Transverse colon (tissue), 4 donors: ENCODE measurements around the gene C1GALT1C1. TPM values are rescaled to one million over a fixed set of nuclear protein-coding genes. Genes with fewer than 3 reads are reported as not detected.

ENCODE experiments used
- DNase-seq: peaks from one replicate; pipeline ENCODE4 v3.0.0-alpha.2; 2019
- H3K27ac ChIP-seq, 4 donors: fragments of 200-600 bp; sonication (generic); 2 replicates each; pipeline ENCODE4 v1.5.1; 2016 to 2018; ENCODE audit warnings: inconsistent platforms in 4 of 4
- H3K27me3 ChIP-seq: fragments of 200-600 bp; sonication (generic); 2 replicates; pipeline ENCODE4 v1.5.1; 2017; ENCODE audit warnings: inconsistent platforms
- H3K36me3 ChIP-seq, 4 donors: fragments of 200-600 bp; sonication (generic); 2 replicates each; pipeline ENCODE4 v1.5.1; 2017 to 2019; ENCODE audit warnings: inconsistent platforms in 4 of 4
- H3K4me1 ChIP-seq, 4 donors: fragments of 200-600 bp; sonication (generic); 2 replicates each; pipeline ENCODE4 v1.5.1; 2017 to 2020; ENCODE audit warnings: inconsistent platforms in 4 of 4
- H3K4me3 ChIP-seq, 4 donors: fragments of 200-600 bp; sonication (generic); 1 replicate in 1 of 4; 2 replicates in 3 of 4; pipeline versions ENCODE4 v1.5.1 to v1.6.1; 2017 to 2019; ENCODE audit warnings: inconsistent platforms in 4 of 4
- H3K9me3 ChIP-seq, 2 donors: fragments of 200-600 bp; sonication (generic); 2 replicates each; pipeline ENCODE4 v1.5.1; 2017 to 2019; ENCODE audit warnings: inconsistent platforms in 2 of 2
- EP300 ChIP-seq: sonication (generic); formaldehyde crosslinking; IDR thresholded peaks from one replicate; pipeline ENCODE4 v1.6.1; 2017; ENCODE audit warnings: antibody characterized with exemption, low read depth
- POLR2A ChIP-seq: fragments of 450-650 bp; IDR thresholded peaks from one replicate; pipeline ENCODE4 v1.6.1; 2016; ENCODE audit warnings: antibody characterized with exemption, mild to moderate bottlenecking, moderate library complexity
- POLR2AphosphoS5 ChIP-seq, 3 donors: sonication (generic); formaldehyde crosslinking; IDR thresholded peaks; one replicate each; pipeline ENCODE4 v1.6.1; 2016; ENCODE audit warnings: antibody characterized with exemption in 3 of 3
- WGBS, 2 donors: methylation state at CpG; one replicate each; pipeline ENCODE4 v1.1.5; 2018; ENCODE audit warnings: low coverage in 1 of 2; 5-methylcytosine and 5-hydroxymethylcytosine counted together
- in situ Hi-C, 4 donors: fragments of 200-750 bp; cut with MboI; loops; one replicate each; pipeline versions ENCODE4 v1.15.0 to v1.15.1; 2017; ENCODE audit warnings: low sequenced_read_pairs in 3 of 4, low pct_ligation_motif_present in 1 of 4, low pct_unique_long_range_greater_than_20kb in 1 of 4
- intact Hi-C: fragments of 100-400 bp; cut with DNase I; formaldehyde crosslinking; loops from one replicate; pipeline ENCODE4 v1.15.1; 2023; ENCODE audit warnings: low total_unique reads
- total RNA-seq, 4 donors: library from RNA; depleted of rRNA; stranded (reverse); fragments of >200 nt; gene quantifications; one replicate each; pipeline ENCODE4 v1.1.0, GENCODE V29; 2016
- TF ChIP-seq, protein P1 (sequence below), 5 experiments: fragments of 200-600 bp in 3 of 5; fragments of 450-650 bp in 2 of 5; sonication (generic) in 3 of 5; IDR thresholded peaks; 1 replicate in 2 of 5; 2 replicates in 3 of 5; pipeline ENCODE4 v1.5.1; 2016 to 2017; ENCODE audit warnings: antibody characterized with exemption in 5 of 5, inconsistent platforms in 3 of 5, mild to moderate bottlenecking in 2 of 5, moderate library complexity in 1 of 5

Gene C1GALT1C1
- total RNA-seq, 4 donors from 2014 or later: 3.6 to 34.6 (median 18.5) TPM

DNA sequence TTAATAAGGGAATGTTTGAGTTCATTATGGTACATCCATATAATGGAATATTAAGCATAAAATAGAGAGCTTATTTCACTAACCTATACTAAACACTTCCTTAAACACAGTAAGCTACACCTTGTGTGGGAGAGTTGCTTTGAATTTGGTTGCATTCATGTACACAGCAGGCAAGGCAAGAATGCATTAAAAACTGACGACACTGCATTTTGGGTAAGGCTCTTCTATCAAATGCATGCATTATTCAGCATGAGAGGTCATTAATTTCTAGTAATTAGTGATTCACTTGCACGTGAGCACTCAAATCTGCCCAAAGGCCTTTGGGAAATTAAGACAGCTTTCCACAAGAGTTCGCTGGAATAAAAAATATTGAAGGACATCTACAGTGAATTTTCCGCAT lies 8.8 kb upstream of the C1GALT1C1 start:
- no peak for TF ChIP-seq POLR2AphosphoS5 (IDR thresholded peaks at IDR 0.05)
- TF ChIP-seq, protein P1, sequence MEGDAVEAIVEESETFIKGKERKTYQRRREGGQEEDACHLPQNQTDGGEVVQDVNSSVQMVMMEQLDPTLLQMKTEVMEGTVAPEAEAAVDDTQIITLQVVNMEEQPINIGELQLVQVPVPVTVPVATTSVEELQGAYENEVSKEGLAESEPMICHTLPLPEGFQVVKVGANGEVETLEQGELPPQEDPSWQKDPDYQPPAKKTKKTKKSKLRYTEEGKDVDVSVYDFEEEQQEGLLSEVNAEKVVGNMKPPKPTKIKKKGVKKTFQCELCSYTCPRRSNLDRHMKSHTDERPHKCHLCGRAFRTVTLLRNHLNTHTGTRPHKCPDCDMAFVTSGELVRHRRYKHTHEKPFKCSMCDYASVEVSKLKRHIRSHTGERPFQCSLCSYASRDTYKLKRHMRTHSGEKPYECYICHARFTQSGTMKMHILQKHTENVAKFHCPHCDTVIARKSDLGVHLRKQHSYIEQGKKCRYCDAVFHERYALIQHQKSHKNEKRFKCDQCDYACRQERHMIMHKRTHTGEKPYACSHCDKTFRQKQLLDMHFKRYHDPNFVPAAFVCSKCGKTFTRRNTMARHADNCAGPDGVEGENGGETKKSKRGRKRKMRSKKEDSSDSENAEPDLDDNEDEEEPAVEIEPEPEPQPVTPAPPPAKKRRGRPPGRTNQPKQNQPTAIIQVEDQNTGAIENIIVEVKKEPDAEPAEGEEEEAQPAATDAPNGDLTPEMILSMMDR (IDR thresholded peaks at IDR 0.05): no peak
- TF ChIP-seq EP300: no peak
- TF ChIP-seq POLR2A: no peak
- DNase-seq: no peak
- in situ Hi-C loops: no loop called here
- H3K4me1 ChIP-seq: no peaks in the 10 kb centered on the region
- H3K27ac ChIP-seq: no peak overlapping the region
- no peak overlapping the region for H3K4me3 ChIP-seq
- no peaks in the 10 kb centered on the region for H3K27me3 ChIP-seq
- no peaks in the 10 kb centered on the region for H3K9me3 ChIP-seq
- H3K36me3 ChIP-seq: no peaks in the 10 kb centered on the region
- intact Hi-C loops: no loop called here
- WGBS, 2 donors: 81 to 85% methylated on average over 4 of the region's 4 CpGs

DNA sequence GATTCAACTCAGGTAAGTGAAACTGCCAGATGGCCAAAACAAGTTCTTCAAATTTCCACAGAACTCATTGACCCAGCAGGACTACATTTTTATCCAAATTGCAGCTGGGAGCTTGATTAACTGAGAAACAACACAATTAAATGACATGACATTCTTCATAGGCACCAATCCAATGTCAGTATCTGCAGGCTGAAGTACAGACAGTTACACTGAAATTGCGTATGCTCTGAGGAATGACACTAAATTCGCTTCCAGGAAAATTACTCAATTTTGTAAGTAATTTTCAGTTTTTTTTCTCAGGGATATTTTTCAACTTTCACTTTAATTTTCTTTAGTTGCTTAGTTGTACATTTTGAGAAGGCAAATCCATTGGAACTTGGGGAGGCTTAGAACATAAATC lies 4.5 kb downstream of the C1GALT1C1 start:
- Histone ChIP-seq H3K36me3 (no peaks in the 10 kb centered on the region), H3K9me3 (no peaks in the 10 kb centered on the region), H3K4me1 (peaks cover 0 to 9% (median 3%) of the 10 kb centered on the region in 4 donors), H3K27me3 (no peaks in the 10 kb centered on the region), H3K27ac (peak overlapping the region in 1 of 4 donors; percentile 23), H3K4me3 (no peak overlapping the region)
- no peak for TF ChIP-seq EP300
- TF ChIP-seq, protein P1 (IDR thresholded peaks at IDR 0.05): no peak
- TF ChIP-seq POLR2AphosphoS5 (IDR thresholded peaks at IDR 0.05): no peak
- TF ChIP-seq POLR2A: no peak
- no peak for DNase-seq
- intact Hi-C loops (no loop called here), in situ Hi-C loops (no loop called here)
- WGBS, 2 donors: 74% methylated on average over 2 of the region's 2 CpGs; no CpG with 5 or more reads in 1 of the 2 donors

DNA sequence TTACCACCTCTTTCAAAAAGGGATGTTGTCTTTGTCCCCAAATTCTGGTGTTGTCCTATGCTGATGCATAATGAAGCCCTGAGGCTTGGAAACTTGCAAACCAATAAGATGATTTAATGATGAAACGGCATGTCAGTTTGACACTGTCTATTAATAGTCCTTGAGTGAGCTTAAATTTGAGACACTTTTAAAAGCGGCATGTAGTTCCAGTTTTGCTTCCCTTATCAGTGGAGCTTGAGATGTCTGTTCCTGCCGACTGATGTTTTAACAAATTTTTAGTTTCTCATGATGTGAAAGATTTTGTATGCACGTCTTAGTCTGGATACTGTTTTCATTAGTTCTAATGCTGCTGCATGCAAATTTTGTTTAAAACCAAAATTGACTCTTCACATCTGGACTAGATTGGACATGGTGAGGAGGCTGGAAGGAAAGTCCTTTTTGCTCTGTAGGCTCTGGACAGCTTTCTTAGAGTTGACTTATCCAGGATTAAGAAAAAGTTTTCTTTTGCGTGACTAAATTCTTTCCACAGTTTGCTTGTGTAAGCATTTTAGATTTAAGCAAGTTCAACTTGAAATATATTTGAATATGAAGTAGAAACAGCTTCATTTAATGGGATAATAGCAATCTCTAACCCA lies 11.7 kb downstream of the C1GALT1C1 start:
- in situ Hi-C loops: no loop called here
- 59 to 80% methylated on average over 5 of the region's 5 CpGs for WGBS, 2 donors
- intact Hi-C loops: no loop called here

DNA sequence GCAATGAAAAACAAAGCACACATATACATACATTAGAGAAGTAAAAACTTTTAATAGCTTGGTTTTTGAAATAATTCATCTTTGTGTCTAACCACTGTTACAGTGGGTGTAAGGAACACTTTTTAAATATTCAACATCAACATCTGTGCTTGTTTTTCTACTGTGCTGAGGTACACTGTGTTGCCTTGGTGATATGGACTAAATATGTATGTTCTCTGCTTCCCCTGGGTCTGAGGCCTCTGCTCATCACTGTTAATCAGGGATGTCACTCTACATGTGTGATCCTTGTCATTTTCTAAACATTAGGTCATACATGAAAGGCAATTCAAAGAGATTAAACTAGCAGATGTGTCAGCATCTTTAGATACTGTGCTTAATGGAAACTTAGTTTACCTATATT lies 15.0 kb downstream of the C1GALT1C1 start:
- DNase-seq: no peak
- H3K36me3 ChIP-seq: no peaks in the 10 kb centered on the region
- in situ Hi-C loops (no loop called here), intact Hi-C loops (no loop called here)
- H3K27me3 ChIP-seq: no peaks in the 10 kb centered on the region
- H3K4me3 ChIP-seq: no peak overlapping the region
- H3K9me3 ChIP-seq: no peaks in the 10 kb centered on the region
- no peak for TF ChIP-seq POLR2AphosphoS5 (IDR thresholded peaks at IDR 0.05)
- TF ChIP-seq, protein P1 (IDR thresholded peaks at IDR 0.05): no peak
- TF ChIP-seq POLR2A: no peak
- no peak for TF ChIP-seq EP300
- H3K27ac ChIP-seq: no peak overlapping the region
- no peaks in the 10 kb centered on the region for H3K4me1 ChIP-seq

More for the DNA sequence above, 11.7 kb downstream of the C1GALT1C1 start:
- H3K4me3 ChIP-seq: no peak overlapping the region
- no peak for DNase-seq
- H3K4me1 ChIP-seq: no peaks in the 10 kb centered on the region
- H3K36me3 ChIP-seq: no peaks in the 10 kb centered on the region
- no peak overlapping the region for H3K27ac ChIP-seq
- H3K27me3 ChIP-seq: no peaks in the 10 kb centered on the region
- no peaks in the 10 kb centered on the region for H3K9me3 ChIP-seq
- TF ChIP-seq, protein P1 (IDR thresholded peaks at IDR 0.05): no peak
- TF ChIP-seq EP300 (no peak), POLR2AphosphoS5 (IDR thresholded peaks at IDR 0.05) (no peak), POLR2A (no peak)
